H9 (cell line): Measurements from ENCODE around the gene UMAD1. TPM values are rescaled to one million over a fixed set of nuclear protein-coding genes. Genes with fewer than 3 reads are reported as not detected.

Source experiments
- DNase-seq: peaks from one replicate; pipeline ENCODE4 v3.0.0-alpha.2; 2017
- H2AFZ ChIP-seq: one replicate; pipeline ENCODE4 v1.6.1; 2013; ENCODE audit warnings: mild to moderate bottlenecking, low read length, control low read depth, moderate library complexity
- H2AK5ac ChIP-seq: 2 replicates; pipeline ENCODE4 v1.6.1; 2013; ENCODE audit warnings: low read length, control low read depth, mixed read lengths; ENCODE audit not compliant: insufficient read length
- H2BK120ac ChIP-seq: one replicate; pipeline ENCODE4 v1.6.1; 2013; ENCODE audit warnings: low read depth, mild to moderate bottlenecking, low read length, control low read depth, inconsistent platforms; ENCODE audit not compliant: poor library complexity, severe bottlenecking
- H2BK12ac ChIP-seq: 2 replicates; pipeline ENCODE4 v1.6.1; 2013; ENCODE audit warnings: low read length, control low read depth, mixed read lengths, low read depth; ENCODE audit not compliant: insufficient read length
- H2BK15ac ChIP-seq: 2 replicates; pipeline ENCODE4 v1.6.1; 2013; ENCODE audit warnings: low read depth, low read length, control low read depth
- H2BK20ac ChIP-seq: one replicate; pipeline ENCODE4 v1.6.1; 2013; ENCODE audit warnings: low read depth, mild to moderate bottlenecking, low read length, control low read depth, inconsistent platforms; ENCODE audit not compliant: poor library complexity, severe bottlenecking
- H2BK5ac ChIP-seq: 2 replicates; pipeline ENCODE4 v1.6.1; 2013; ENCODE audit warnings: low read length, control low read depth, mixed read lengths; ENCODE audit not compliant: insufficient read length
- H3K14ac ChIP-seq: 2 replicates; pipeline ENCODE4 v1.6.1; 2013; ENCODE audit warnings: low read length, control low read depth; ENCODE audit not compliant: insufficient read depth
- H3K18ac ChIP-seq: 2 replicates; pipeline ENCODE4 v1.6.1; 2013; ENCODE audit warnings: low read depth, mild to moderate bottlenecking, mixed read lengths, low read length, control low read depth; ENCODE audit not compliant: insufficient read length
- H3K23ac ChIP-seq: 2 replicates; pipeline ENCODE4 v1.6.1; 2013; ENCODE audit warnings: low read length, control low read depth, mixed read lengths, low read depth; ENCODE audit not compliant: insufficient read length
- H3K23me2 ChIP-seq: 2 replicates; pipeline ENCODE4 v1.6.1; 2013; ENCODE audit warnings: low read depth, mild to moderate bottlenecking, mixed read lengths, low read length, control low read depth; ENCODE audit not compliant: insufficient read length, poor library complexity, severe bottlenecking
- H3K27ac ChIP-seq: 2 replicates; pipeline ENCODE4 v1.5.1; 2013; ENCODE audit warnings: low read length, control low read depth, mixed read lengths, low read depth; ENCODE audit not compliant: insufficient read length
- H3K27me3 ChIP-seq: 2 replicates; pipeline ENCODE4 v1.6.1; 2013; ENCODE audit warnings: low read length, control low read depth, inconsistent platforms; ENCODE audit not compliant: insufficient read depth
- H3K4ac ChIP-seq: 2 replicates; pipeline ENCODE4 v1.6.1; 2013; ENCODE audit warnings: low read depth, mild to moderate bottlenecking, control low read depth, inconsistent platforms, low read length, moderate library complexity
- H3K4me1 ChIP-seq: 2 replicates; pipeline ENCODE4 v1.6.1; 2013; ENCODE audit warnings: low read length, control low read depth, inconsistent platforms; ENCODE audit not compliant: insufficient read depth
- H3K4me2 ChIP-seq: 2 replicates; pipeline ENCODE4 v1.6.1; 2013; ENCODE audit warnings: low read length, control low read depth, mixed read lengths; ENCODE audit not compliant: insufficient read length, insufficient read depth
- H3K56ac ChIP-seq: 2 replicates; pipeline ENCODE4 v1.6.1; 2013; ENCODE audit warnings: low read depth, mild to moderate bottlenecking, mixed read lengths, low read length, control low read depth; ENCODE audit not compliant: insufficient read length
- H3K79me1 ChIP-seq: 2 replicates; pipeline ENCODE4 v1.6.1; 2013; ENCODE audit warnings: low read depth, mild to moderate bottlenecking, moderate library complexity, low read length, control low read depth, inconsistent platforms; ENCODE audit not compliant: insufficient read depth, poor library complexity, severe bottlenecking
- H3K79me2 ChIP-seq: 2 replicates; pipeline ENCODE4 v1.6.1; 2013; ENCODE audit warnings: low read length, control low read depth, inconsistent platforms; ENCODE audit not compliant: insufficient read depth
- H3K9ac ChIP-seq: 2 replicates; pipeline ENCODE4 v1.6.1; 2013; ENCODE audit warnings: low read length, control low read depth, mixed read lengths; ENCODE audit not compliant: insufficient read length; ENCODE audit errors: extremely low read depth
- H3K9me3 ChIP-seq: one replicate; pipeline ENCODE4 v1.6.1; 2013; ENCODE audit warnings: low read depth, low read length, inconsistent platforms; ENCODE audit not compliant: control insufficient read depth
- H3T11ph ChIP-seq: one replicate; pipeline ENCODE4 v1.6.1; 2013; ENCODE audit warnings: mild to moderate bottlenecking, low read length, control low read depth, inconsistent platforms
- H4K20me1 ChIP-seq: one replicate; pipeline ENCODE4 v1.6.1; 2013; ENCODE audit not compliant: control insufficient read depth, insufficient read length, insufficient read depth
- H4K5ac ChIP-seq: 2 replicates; pipeline ENCODE4 v1.6.1; 2013; ENCODE audit warnings: low read depth, mild to moderate bottlenecking, mixed read lengths, low read length, control low read depth; ENCODE audit not compliant: insufficient read length
- H4K8ac ChIP-seq: replicated peaks from 2 replicates; pipeline ENCODE4 v1.6.1; 2013; ENCODE audit warnings: low read length, control low read depth, mixed read lengths, low read depth; ENCODE audit not compliant: insufficient read length
- H4K91ac ChIP-seq: 2 replicates; pipeline ENCODE4 v1.6.1; 2013; ENCODE audit warnings: low read depth, mild to moderate bottlenecking, moderate library complexity, mixed read lengths, low read length, control low read depth; ENCODE audit not compliant: insufficient read length
- H3K27ac Mint-ChIP-seq, 3 experiments: 2 replicates in 2 of 3; 3 replicates in 1 of 3; pipeline ENCODE4 v1.8.0; 2020 to 2021; ENCODE audit warnings: mixed read lengths in 3 of 3, mild to moderate bottlenecking in 1 of 3, moderate library complexity in 1 of 3
- H3K27me3 Mint-ChIP-seq: 2 replicates; pipeline ENCODE4 v1.8.0; 2021; ENCODE audit warnings: low read depth, mild to moderate bottlenecking, moderate library complexity, mixed read lengths
- H3K36me3 Mint-ChIP-seq, 3 experiments: 2 replicates in 2 of 3; 3 replicates in 1 of 3; pipeline ENCODE4 v1.8.0; 2020 to 2021; ENCODE audit warnings: low read depth in 3 of 3, mixed read lengths in 3 of 3; ENCODE audit not compliant: insufficient read depth in 1 of 3
- H3K4me1 Mint-ChIP-seq, 2 experiments: 2 replicates each; pipeline ENCODE4 v1.8.0; 2020; ENCODE audit warnings: mixed read lengths in 2 of 2
- H3K4me3 Mint-ChIP-seq, 2 experiments: 2 replicates in 1 of 2; 3 replicates in 1 of 2; pipeline ENCODE4 v1.8.0; 2020 to 2021; ENCODE audit warnings: mild to moderate bottlenecking in 2 of 2, mixed read lengths in 2 of 2, moderate library complexity in 1 of 2
- H3K9me3 Mint-ChIP-seq, 2 experiments: 2 replicates in 1 of 2; 3 replicates in 1 of 2; pipeline ENCODE4 v1.8.0; 2020; ENCODE audit warnings: mild to moderate bottlenecking in 2 of 2, mixed read lengths in 2 of 2, moderate library complexity in 1 of 2
- CTCF ChIP-seq: fragments of 200-600 bp; sonication (generic); conservative IDR thresholded peaks from 3 replicates; pipeline ENCODE4 v1.8.0; 2021; ENCODE audit warnings: antibody characterized with exemption, mild to moderate bottlenecking
- WGBS: extraction: QIAGEN DNeasy Blood & Tissue Kit; methylation state at CpG from one replicate; pipeline ENCODE4 v1.1.7; 2013; ENCODE audit warnings: missing lambda C conversion rate, low lambda C conversion rate, mixed read lengths; ENCODE audit not compliant: insufficient read length; ENCODE audit errors: extremely low coverage; 5-methylcytosine and 5-hydroxymethylcytosine counted together
- total RNA-seq: library from RNA; stranded (reverse); gene quantifications from 2 replicates; pipeline ENCODE4 v1.2.1, GENCODE V29; 2021

The UMAD1 gene
- total RNA-seq, 1 experiment from 2014 or later = 8.9 TPM

GRCh38 chr7:7682861-7683260, 42.3 kb downstream of the UMAD1 start:
- Histone ChIP-seq H2BK5ac (no peak overlapping the region), H3K79me1 (no peaks in the 10 kb centered on the region), H4K91ac (no peak overlapping the region), H2BK120ac (no peak overlapping the region), H2BK20ac (no peak overlapping the region), H3T11ph (no peak overlapping the region), H3K9me3 (no peaks in the 10 kb centered on the region), H4K20me1 (no peaks in the 10 kb centered on the region), H3K23ac (no peak overlapping the region), H3K79me2 (no peaks in the 10 kb centered on the region), H2AFZ (no peak overlapping the region), H2BK12ac (no peak overlapping the region), H4K8ac (no peak overlapping the region), H3K4me2 (no peak overlapping the region), H3K4ac (no peak overlapping the region), H3K27ac (no peak overlapping the region), H3K14ac (no peak overlapping the region), H3K56ac (no peak overlapping the region), H3K18ac (no peak overlapping the region), H2BK15ac (no peak overlapping the region), H3K4me1 (no peaks in the 10 kb centered on the region; the same call in 1 of the 2 replicates), H4K5ac (no peak overlapping the region), H3K27me3 (no peaks in the 10 kb centered on the region), H3K9ac (no peak overlapping the region), H2AK5ac (no peak overlapping the region), H3K23me2 (no peaks in the 10 kb centered on the region)
- peaks cover 2% of the 10 kb centered on the region in 2 experiments; a peak in 4 of 5 replicates for H3K9me3 Mint-ChIP-seq
- H3K4me1 Mint-ChIP-seq = 0 out of 4 replicates have a peak, but pooled peaks cover 0 to 9% of the 10 kb centered on the region in 2 experiments
- no peak for DNase-seq
- peaks cover 2 to 3% (median 2%) of the 10 kb centered on the region in 3 experiments; a peak in 4 of 7 replicates for H3K36me3 Mint-ChIP-seq
- no peaks in the 10 kb centered on the region for H3K27me3 Mint-ChIP-seq
- no CpG with 5 or more reads among the region's 5 CpGs for WGBS
- peak overlapping the region in 2 of 3 experiments; percentile 49 to 78; a peak in 2 of 7 replicates for H3K27ac Mint-ChIP-seq
- TF ChIP-seq CTCF = no peak
- H3K4me3 Mint-ChIP-seq = no peak overlapping the region
